IMR-90 (cell line): ENCODE data around the gene KLHL33. TPM values are rescaled to one million over a fixed set of nuclear protein-coding genes. Genes with fewer than 3 reads are reported as not detected.

Experiments used
- ATAC-seq: fragments of 200-7000 bp; cut with Tn5 transposase; 2 replicates; pipeline ENCODE4 v1.9.1; 2020; ENCODE audit warnings: low read depth, mild to moderate bottlenecking, moderate library complexity
- BruUV-seq: library from RNA; stranded (reverse); fragments of 400-500 nt; replicated peaks from 2 replicates; lab custom pipeline; 2021; lab: Mats Ljungman, UMichigan
- CTCF ChIA-PET: fragments of 300-600 bp; formaldehyde crosslinking; extraction: SDS; loops from one replicate; lab custom pipeline; 2021; ENCODE audit warnings: antibody characterized with exemption; lab: Yijun Ruan, JAX
- POLR2A ChIA-PET: fragments of 300-600 bp; sonication (Branson Sonifier 250); formaldehyde crosslinking; loops from one replicate; lab custom pipeline; 2022; ENCODE audit warnings: antibody characterized with exemption; ENCODE audit not compliant: unreplicated experiment; lab: Charles Lee
- DNase-seq: peaks from one replicate; pipeline ENCODE4 v3.0.0; 2013
- H2AFZ ChIP-seq: replicated peaks from 2 replicates; pipeline ENCODE3; 2013; ENCODE audit warnings: low read length, mild to moderate bottlenecking; ENCODE audit not compliant: poor library complexity
- H2AK5ac ChIP-seq: 2 replicates; pipeline ENCODE4 v1.6.1; 2013; ENCODE audit warnings: low read depth, low read length, inconsistent platforms
- H2AK9ac ChIP-seq: replicated peaks from 2 replicates; pipeline ENCODE3; 2013; ENCODE audit warnings: mild to moderate bottlenecking, low read depth, low read length, moderate library complexity; ENCODE audit not compliant: poor library complexity
- H2BK120ac ChIP-seq: 2 replicates; pipeline ENCODE4 v1.6.1; 2013; ENCODE audit warnings: low read depth, low read length, inconsistent platforms
- H2BK15ac ChIP-seq: 3 replicates; pipeline ENCODE4 v1.6.1; 2013; ENCODE audit warnings: low read depth, low read length, inconsistent platforms
- H2BK20ac ChIP-seq: 2 replicates; pipeline ENCODE4 v1.6.1; 2013; ENCODE audit warnings: low read depth, mild to moderate bottlenecking, inconsistent platforms, low read length, moderate library complexity
- H2BK5ac ChIP-seq: 2 replicates; pipeline ENCODE4 v1.6.1; 2013; ENCODE audit warnings: mild to moderate bottlenecking, low read depth, low read length, inconsistent platforms; ENCODE audit not compliant: poor library complexity, severe bottlenecking
- H3K14ac ChIP-seq: replicated peaks from 2 replicates; pipeline ENCODE4 v1.6.1; 2013; ENCODE audit warnings: low read depth, low read length, inconsistent platforms
- H3K18ac ChIP-seq: 2 replicates; pipeline ENCODE4 v1.6.1; 2013; ENCODE audit warnings: low read depth, low read length, control low read depth
- H3K23ac ChIP-seq: 2 replicates; pipeline ENCODE4 v1.6.1; 2013; ENCODE audit warnings: low read depth, low read length, inconsistent platforms
- H3K27ac ChIP-seq: 2 replicates; pipeline ENCODE4 v1.5.1; 2013; ENCODE audit warnings: mild to moderate bottlenecking, control low read depth, low read length; ENCODE audit not compliant: insufficient read depth
- H3K27me3 ChIP-seq: 2 replicates; pipeline ENCODE4 v1.6.1; 2013; ENCODE audit warnings: low read length; ENCODE audit not compliant: control insufficient read depth, insufficient read depth
- H3K36me3 ChIP-seq: 2 replicates; pipeline ENCODE4 v1.6.1; 2013; ENCODE audit warnings: low read length, mixed read lengths; ENCODE audit not compliant: control insufficient read depth, insufficient read depth
- H3K4ac ChIP-seq: 2 replicates; pipeline ENCODE4 v1.6.1; 2013; ENCODE audit warnings: low read depth, low read length, inconsistent platforms
- H3K4me1 ChIP-seq: 2 replicates; pipeline ENCODE4 v1.6.1; 2013; ENCODE audit warnings: low read length, mixed read lengths; ENCODE audit not compliant: control insufficient read depth, insufficient read depth
- H3K4me2 ChIP-seq: 2 replicates; pipeline ENCODE4 v1.6.1; 2013; ENCODE audit warnings: low read depth, mild to moderate bottlenecking, control low read depth, low read length, moderate library complexity
- H3K4me3 ChIP-seq: 2 replicates; pipeline ENCODE4 v1.5.1; 2013; ENCODE audit warnings: low read depth, mild to moderate bottlenecking, control low read depth, low read length, moderate library complexity; ENCODE audit not compliant: insufficient read depth
- H3K56ac ChIP-seq: 2 replicates; pipeline ENCODE4 v1.6.1; 2013; ENCODE audit warnings: low read length, inconsistent platforms; ENCODE audit not compliant: insufficient read depth; ENCODE audit errors: extremely low read depth
- H3K79me1 ChIP-seq, 2 experiments: 2 replicates each; pipeline ENCODE4 v1.6.1; 2013; ENCODE audit warnings: low read length in 2 of 2, inconsistent platforms in 1 of 2, low read depth in 1 of 2
- H3K9ac ChIP-seq: 2 replicates; pipeline ENCODE4 v1.6.1; 2013; ENCODE audit warnings: low read depth, low read length, control low read depth
- H3K9me1 ChIP-seq: 2 replicates; pipeline ENCODE4 v1.6.1; 2013; ENCODE audit warnings: low read length, inconsistent platforms; ENCODE audit not compliant: insufficient read depth
- H3K9me3 ChIP-seq: 2 replicates; pipeline ENCODE4 v1.6.1; 2013; ENCODE audit warnings: low read length; ENCODE audit not compliant: control insufficient read depth, insufficient read depth
- H4K20me1 ChIP-seq: 2 replicates; pipeline ENCODE4 v1.6.1; 2013; ENCODE audit warnings: low read length, inconsistent platforms; ENCODE audit not compliant: insufficient read depth
- H4K5ac ChIP-seq: 2 replicates; pipeline ENCODE4 v1.6.1; 2013; ENCODE audit warnings: mild to moderate bottlenecking, low read depth, low read length, control low read depth
- H4K8ac ChIP-seq, 2 experiments: 2 replicates each; pipeline ENCODE4 v1.6.1; 2013; ENCODE audit warnings: low read depth in 2 of 2, low read length in 2 of 2, control low read depth in 1 of 2, inconsistent platforms in 1 of 2
- H4K91ac ChIP-seq: 2 replicates; pipeline ENCODE4 v1.6.1; 2013; ENCODE audit warnings: low read depth, low read length, inconsistent platforms; ENCODE audit not compliant: insufficient read depth
- BHLHE40 ChIP-seq: fragments of 150-350 bp; IDR thresholded peaks from 2 replicates; pipeline ENCODE4 v1.6.1; 2016; ENCODE audit warnings: mild to moderate bottlenecking, low read depth, low read length
- CEBPB ChIP-seq: IDR thresholded peaks from 2 replicates; pipeline ENCODE4 v1.6.1; 2012; ENCODE audit warnings: low read depth, low read length, improper control_type of control experiment
- MAFK ChIP-seq: IDR thresholded peaks from 2 replicates; pipeline ENCODE4 v1.6.1; 2012; ENCODE audit warnings: low read depth, low read length, improper control_type of control experiment
- MXI1 ChIP-seq: IDR thresholded peaks from 2 replicates; pipeline ENCODE4 v1.6.1; 2012; ENCODE audit warnings: low read depth, mild to moderate bottlenecking, low read length, moderate library complexity, borderline replicate concordance
- NFE2L2 ChIP-seq: fragments of 150-350 bp; IDR thresholded peaks from 2 replicates; pipeline ENCODE4 v1.6.1; 2016; ENCODE audit warnings: low read depth, mild to moderate bottlenecking, low read length
- WGBS, 2 experiments: methylation state at CpG; one replicate each; pipeline versions ENCODE4 v1.1.5 to v1.1.7; 2013; ENCODE audit warnings: missing lambda C conversion rate in 2 of 2; ENCODE audit not compliant: insufficient read length in 1 of 2; ENCODE audit errors: extremely low coverage in 2 of 2; 5-methylcytosine and 5-hydroxymethylcytosine counted together
- dilution Hi-C: fragments of 300-500 bp; cut with HindIII; formaldehyde crosslinking; loops from one replicate; pipeline ENCODE4 v1.14.3; 2018; ENCODE audit warnings: low sequenced_read_pairs; ENCODE audit not compliant: unreplicated experiment
- in situ Hi-C: fragments of 300-500 bp; cut with MboI; formaldehyde crosslinking; loops from 3 replicates; pipeline ENCODE4 v1.14.3; 2019; ENCODE audit warnings: low sequenced_read_pairs, inconsistent platforms, mixed read lengths
- intact Hi-C: fragments of 100-400 bp; cut with micrococcal nuclease; formaldehyde crosslinking; loops from 2 replicates; pipeline ENCODE4 v1.10.0; 2022
- polyA plus RNA-seq, 3 experiments: library from polyadenylated mRNA; depleted of rRNA; stranded (reverse); fragments of >200 nt; gene quantifications; 2 replicates each; pipeline ENCODE4 v1.2.3, GENCODE V29; 2012; ENCODE audit warnings: low replicate concordance in 1 of 3
- total RNA-seq: library from RNA; depleted of rRNA; stranded (reverse); fragments of >200 nt; gene quantifications from 2 replicates; pipeline ENCODE4 v1.2.3, GENCODE V29; 2012
- TF ChIP-seq, protein P1 (sequence below): conservative IDR thresholded peaks from 2 replicates; pipeline ENCODE4 v1.5.1; 2012; ENCODE audit warnings: mild to moderate bottlenecking, low read depth, low read length, improper control_type of control experiment
- TF ChIP-seq, protein P2 (sequence below): fragments of 150-350 bp; IDR thresholded peaks from 2 replicates; pipeline ENCODE4 v1.6.1; 2016; ENCODE audit warnings: low read depth, mild to moderate bottlenecking, low read length, moderate library complexity, borderline replicate concordance

The KLHL33 gene
- total and polyA plus RNA-seq, 2 of the 4 experiments (the other 2 are of a cell fraction), result under 0.01 to 0.03 TPM

DNA sequence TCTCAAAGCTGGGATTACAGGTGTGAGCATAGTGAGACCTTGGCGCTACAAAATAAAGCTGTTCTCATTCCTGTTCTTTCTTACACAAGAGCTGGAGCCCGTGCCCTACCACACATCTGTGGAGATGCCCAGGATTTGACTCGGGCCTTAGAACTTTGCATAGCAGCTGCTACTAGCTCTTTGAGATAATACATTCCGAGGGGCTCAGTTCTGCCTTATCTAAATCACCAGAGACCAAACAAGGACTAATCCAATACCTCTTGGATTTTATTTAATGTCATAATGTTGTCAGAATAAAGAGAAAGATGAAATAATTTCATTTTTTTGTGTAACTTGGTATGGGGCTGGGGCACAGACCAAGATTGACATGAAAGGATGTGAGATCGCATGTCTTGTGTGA, 40.8 kb upstream of the KLHL33 start:
- Histone ChIP-seq H2BK20ac (no peak overlapping the region), H3K23ac (no peak overlapping the region), H3K9me3 (no peaks in the 10 kb centered on the region), H4K20me1 (no peaks in the 10 kb centered on the region), H2AK5ac (no peak overlapping the region), H4K8ac (peak overlapping the region in 1 of 2 experiments; percentile 8; a peak in 2 of 4 replicates), H2AFZ (no peak overlapping the region), H3K4me2 (no peak overlapping the region), H3K36me3 (peaks cover 10% of the 10 kb centered on the region), H2AK9ac (no peak overlapping the region), H3K18ac (no peak overlapping the region), H2BK15ac (0 out of 3 replicates have a peak overlapping the region, but pooled peaks have one; percentile 27), H2BK5ac (peak overlapping the region; percentile 2), H3K9me1 (no peaks in the 10 kb centered on the region; the same call in 1 of the 2 replicates), H3K27ac (no peak overlapping the region), H3K79me1 (peaks cover 3% of the 10 kb centered on the region in 2 experiments; a peak in 1 of 4 replicates), H2BK120ac (no peak overlapping the region), H3K9ac (no peak overlapping the region), H3K56ac (no peak overlapping the region), H3K4me3 (no peak overlapping the region), H3K4ac (no peak overlapping the region), H3K27me3 (no peaks in the 10 kb centered on the region), H3K4me1 (no peaks in the 10 kb centered on the region), H4K5ac (no peak overlapping the region), H3K14ac (no peak overlapping the region), H4K91ac (no peak overlapping the region)
- in situ Hi-C loops, result no loop called here
- WGBS, 2 experiments, result 100% methylated on average over 1 of the region's 5 CpGs; no CpG with 5 or more reads in 1 of the 2 experiments
- ChIA-PET POLR2A (no interaction called here), CTCF (no interaction called here)
- TF ChIP-seq MAFK (no peak), NFE2L2 (no peak), MXI1 (no peak), CEBPB (no peak), BHLHE40 (no peak)
- TF ChIP-seq, protein P1, sequence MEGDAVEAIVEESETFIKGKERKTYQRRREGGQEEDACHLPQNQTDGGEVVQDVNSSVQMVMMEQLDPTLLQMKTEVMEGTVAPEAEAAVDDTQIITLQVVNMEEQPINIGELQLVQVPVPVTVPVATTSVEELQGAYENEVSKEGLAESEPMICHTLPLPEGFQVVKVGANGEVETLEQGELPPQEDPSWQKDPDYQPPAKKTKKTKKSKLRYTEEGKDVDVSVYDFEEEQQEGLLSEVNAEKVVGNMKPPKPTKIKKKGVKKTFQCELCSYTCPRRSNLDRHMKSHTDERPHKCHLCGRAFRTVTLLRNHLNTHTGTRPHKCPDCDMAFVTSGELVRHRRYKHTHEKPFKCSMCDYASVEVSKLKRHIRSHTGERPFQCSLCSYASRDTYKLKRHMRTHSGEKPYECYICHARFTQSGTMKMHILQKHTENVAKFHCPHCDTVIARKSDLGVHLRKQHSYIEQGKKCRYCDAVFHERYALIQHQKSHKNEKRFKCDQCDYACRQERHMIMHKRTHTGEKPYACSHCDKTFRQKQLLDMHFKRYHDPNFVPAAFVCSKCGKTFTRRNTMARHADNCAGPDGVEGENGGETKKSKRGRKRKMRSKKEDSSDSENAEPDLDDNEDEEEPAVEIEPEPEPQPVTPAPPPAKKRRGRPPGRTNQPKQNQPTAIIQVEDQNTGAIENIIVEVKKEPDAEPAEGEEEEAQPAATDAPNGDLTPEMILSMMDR, result no peak
- TF ChIP-seq, protein P2, sequence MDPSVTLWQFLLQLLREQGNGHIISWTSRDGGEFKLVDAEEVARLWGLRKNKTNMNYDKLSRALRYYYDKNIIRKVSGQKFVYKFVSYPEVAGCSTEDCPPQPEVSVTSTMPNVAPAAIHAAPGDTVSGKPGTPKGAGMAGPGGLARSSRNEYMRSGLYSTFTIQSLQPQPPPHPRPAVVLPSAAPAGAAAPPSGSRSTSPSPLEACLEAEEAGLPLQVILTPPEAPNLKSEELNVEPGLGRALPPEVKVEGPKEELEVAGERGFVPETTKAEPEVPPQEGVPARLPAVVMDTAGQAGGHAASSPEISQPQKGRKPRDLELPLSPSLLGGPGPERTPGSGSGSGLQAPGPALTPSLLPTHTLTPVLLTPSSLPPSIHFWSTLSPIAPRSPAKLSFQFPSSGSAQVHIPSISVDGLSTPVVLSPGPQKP, result no peak
- intact Hi-C loops, result no loop called here
- ATAC-seq (no peak), DNase-seq (no peak)
- dilution Hi-C loops, result no loop called here
- BruUV-seq, result no TSS peak
